ENCODE results near the gene CBX4.

- TF ChIP-seq CTCF (IDR thresholded peaks at IDR 0.05) (no peak), ZFX (IDR thresholded peaks at IDR 0.05; ENCODE audit: borderline replicate concordance) (no peak)
Observed at GRCh38 chr17:79819534-79820276, 19.5 kb downstream of the CBX4 start.

Measured in 22Rv1 (cell line).